ENCODE data around the gene KRT7.

The KRT7 gene

GRCh38 chr12:52184813-52185212, 48.2 kb upstream of the KRT7 start:
- H3K4me3 ChIP-seq (ENCODE audit: low read length): no peak overlapping the region
- TF ChIP-seq EZH2phosphoT487 (IDR thresholded peaks at IDR 0.05; ENCODE audit: low read length) (no peak), CTCF (IDR thresholded peaks at IDR 0.05; ENCODE audit: low read length) (no peak), EZH2 (optimal IDR thresholded peaks at IDR 0.05; ENCODE audit: low read depth, low read length) (no peak)
- DNase-seq: no peak
- H3K9ac ChIP-seq (ENCODE audit: low read length): no peak overlapping the region
- no peak overlapping the region for H3K27ac ChIP-seq (ENCODE audit: low read length)
- H2AFZ ChIP-seq (ENCODE audit: low read length): no peak overlapping the region
- H3K9me3 ChIP-seq (replicated peaks; ENCODE audit: insufficient read depth, low read length): no peaks in the 10 kb centered on the region
- H3K79me2 ChIP-seq (ENCODE audit: low read length): no peaks in the 10 kb centered on the region
- H4K20me1 ChIP-seq (ENCODE audit: insufficient read depth, low read length): no peaks in the 10 kb centered on the region
- no peaks in the 10 kb centered on the region for H3K9me2 ChIP-seq (replicated peaks; ENCODE audit: insufficient read depth, low read length)
- H3K36me3 ChIP-seq (replicated peaks; ENCODE audit: insufficient read depth, low read length): no peaks in the 10 kb centered on the region
- H3K4me1 ChIP-seq (ENCODE audit: low read length): 0 out of 2 replicates have a peak, but pooled peaks cover 4% of the 10 kb centered on the region
- H3K27me3 ChIP-seq (replicated peaks; ENCODE audit: insufficient read depth, low read length): peaks cover 26% of the 10 kb centered on the region; the same call in 1 of the 2 replicates
- no peaks in the 10 kb centered on the region for H3F3A ChIP-seq (ENCODE audit: insufficient read depth, low read length)
- H3K4me2 ChIP-seq (ENCODE audit: low read depth, low read length): no peak overlapping the region

- TF ChIP-seq EZH2 (optimal IDR thresholded peaks at IDR 0.05; ENCODE audit: low read depth, low read length) (no peak), CTCF (IDR thresholded peaks at IDR 0.05; ENCODE audit: low read length) (no peak), EZH2phosphoT487 (IDR thresholded peaks at IDR 0.05; ENCODE audit: low read length) (no peak)
- no peak overlapping the region for H3K4me2 ChIP-seq (ENCODE audit: low read depth, low read length)
- H3K79me2 ChIP-seq (ENCODE audit: low read length): no peaks in the 10 kb centered on the region
- no peak overlapping the region for H3K4me3 ChIP-seq (ENCODE audit: low read length)
- DNase-seq: no peak
- no peak overlapping the region for H3K9ac ChIP-seq (ENCODE audit: low read length)
- no peaks in the 10 kb centered on the region for H3K9me3 ChIP-seq (replicated peaks; ENCODE audit: insufficient read depth, low read length)
- H3K27ac ChIP-seq (ENCODE audit: low read length): no peak overlapping the region
- no peaks in the 10 kb centered on the region for H4K20me1 ChIP-seq (ENCODE audit: insufficient read depth, low read length)
- 0 out of 2 replicates have a peak, but pooled peaks cover 4% of the 10 kb centered on the region for H3K4me1 ChIP-seq (ENCODE audit: low read length)
- peaks cover 26% of the 10 kb centered on the region; the same call in 1 of the 2 replicates for H3K27me3 ChIP-seq (replicated peaks; ENCODE audit: insufficient read depth, low read length)
- H3F3A ChIP-seq (ENCODE audit: insufficient read depth, low read length): no peaks in the 10 kb centered on the region
- H2AFZ ChIP-seq (ENCODE audit: low read length): no peak overlapping the region
- no peaks in the 10 kb centered on the region for H3K36me3 ChIP-seq (replicated peaks; ENCODE audit: insufficient read depth, low read length)
- H3K9me2 ChIP-seq (replicated peaks; ENCODE audit: insufficient read depth, low read length): no peaks in the 10 kb centered on the region
These were observed 47.6 kb upstream of the KRT7 start for GRCh38 chr12:52185400-52185967.

GRCh38 chr12:52186118-52186840, 46.8 kb upstream of the KRT7 start:
- no peaks in the 10 kb centered on the region for H3K9me3 ChIP-seq (replicated peaks; ENCODE audit: insufficient read depth, low read length)
- DNase-seq: no peak
- no peaks in the 10 kb centered on the region for H3K36me3 ChIP-seq (replicated peaks; ENCODE audit: insufficient read depth, low read length)
- H3K4me3 ChIP-seq (ENCODE audit: low read length): no peak overlapping the region
- no peaks in the 10 kb centered on the region for H3F3A ChIP-seq (ENCODE audit: insufficient read depth, low read length)
- H3K4me1 ChIP-seq (ENCODE audit: low read length): 0 out of 2 replicates have a peak, but pooled peaks cover 4% of the 10 kb centered on the region
- H3K4me2 ChIP-seq (ENCODE audit: low read depth, low read length): no peak overlapping the region
- no peak overlapping the region for H2AFZ ChIP-seq (ENCODE audit: low read length)
- no peaks in the 10 kb centered on the region for H3K79me2 ChIP-seq (ENCODE audit: low read length)
- H3K27ac ChIP-seq (ENCODE audit: low read length): no peak overlapping the region
- no peaks in the 10 kb centered on the region for H4K20me1 ChIP-seq (ENCODE audit: insufficient read depth, low read length)
- peaks cover 29% of the 10 kb centered on the region for H3K27me3 ChIP-seq (replicated peaks; ENCODE audit: insufficient read depth, low read length)
- H3K9me2 ChIP-seq (replicated peaks; ENCODE audit: insufficient read depth, low read length): no peaks in the 10 kb centered on the region
- H3K9ac ChIP-seq (ENCODE audit: low read length): no peak overlapping the region
- TF ChIP-seq EZH2phosphoT487 (IDR thresholded peaks at IDR 0.05; ENCODE audit: low read length) (no peak), EZH2 (optimal IDR thresholded peaks at IDR 0.05; ENCODE audit: low read depth, low read length) (no peak)

GRCh38 chr12:52187206-52187605, 45.8 kb upstream of the KRT7 start:
- Histone ChIP-seq H3F3A (ENCODE audit: insufficient read depth, low read length) (no peaks in the 10 kb centered on the region), H3K4me2 (ENCODE audit: low read depth, low read length) (no peak overlapping the region), H2AFZ (ENCODE audit: low read length) (no peak overlapping the region), H3K9me3 (replicated peaks; ENCODE audit: insufficient read depth, low read length) (no peaks in the 10 kb centered on the region), H4K20me1 (ENCODE audit: insufficient read depth, low read length) (no peaks in the 10 kb centered on the region), H3K36me3 (replicated peaks; ENCODE audit: insufficient read depth, low read length) (no peaks in the 10 kb centered on the region), H3K79me2 (ENCODE audit: low read length) (no peaks in the 10 kb centered on the region), H3K4me3 (ENCODE audit: low read length) (no peak overlapping the region), H3K27me3 (replicated peaks; ENCODE audit: insufficient read depth, low read length) (peaks cover 29% of the 10 kb centered on the region), H3K4me1 (ENCODE audit: low read length) (0 out of 2 replicates have a peak, but pooled peaks cover 4% of the 10 kb centered on the region), H3K9me2 (replicated peaks; ENCODE audit: insufficient read depth, low read length) (no peaks in the 10 kb centered on the region), H3K27ac (ENCODE audit: low read length) (no peak overlapping the region), H3K9ac (ENCODE audit: low read length) (no peak overlapping the region)
- no peak for TF ChIP-seq CTCF (IDR thresholded peaks at IDR 0.05; ENCODE audit: low read length)
- TF ChIP-seq EZH2 (optimal IDR thresholded peaks at IDR 0.05; ENCODE audit: low read depth, low read length): no peak
- TF ChIP-seq EZH2phosphoT487 (IDR thresholded peaks at IDR 0.05; ENCODE audit: low read length): no peak
- no peak for DNase-seq
